H1 (cell line): Measurements from ENCODE around the gene TOM1L2. TPM values are rescaled to one million over a fixed set of nuclear protein-coding genes. Genes with fewer than 3 reads are reported as not detected.
A peak's percentile ranks its signal among the peaks of the same experiment; 100 is the strongest.

Source experiments
- CTCF ChIA-PET: fragments of 300-600 bp; sonication (Branson Sonifier 250); formaldehyde crosslinking; loops from one replicate; lab custom pipeline; 2021; ENCODE audit not compliant: partially characterized antibody; lab: Charles Lee
- POLR2A ChIA-PET: fragments of 300-600 bp; sonication (Branson Sonifier 250); formaldehyde crosslinking; loops from one replicate; lab custom pipeline; 2021; ENCODE audit warnings: inconsistent platforms; ENCODE audit not compliant: partially characterized antibody; lab: Charles Lee
- DNase-seq, 2 experiments: peaks; one replicate each; pipeline versions ENCODE4 v3.0.0 to v3.0.0-alpha.2; 2010 to 2022; ENCODE audit warnings: low spot score in 2 of 2, low read depth in 1 of 2, mixed read lengths in 1 of 2
- FAIRE-seq: peaks from 2 replicates; lab custom pipeline; 2011; peaks lifted over from hg19 to GRCh38; lab: Jason Lieb, UNC
- H2AFZ ChIP-seq: 2 replicates; pipeline ENCODE4 v1.8.1; 2012; ENCODE audit warnings: low read length, inconsistent platforms
- H2AK5ac ChIP-seq: 2 replicates; pipeline ENCODE4 v1.6.1; 2013; ENCODE audit warnings: low read depth, low read length
- H2BK120ac ChIP-seq: replicated peaks from 2 replicates; pipeline ENCODE3; 2013; ENCODE audit warnings: low read depth, low read length, inconsistent platforms
- H2BK12ac ChIP-seq: 2 replicates; pipeline ENCODE4 v1.6.1; 2013; ENCODE audit warnings: low read depth, low read length
- H2BK15ac ChIP-seq: 2 replicates; pipeline ENCODE4 v1.6.1; 2013; ENCODE audit warnings: low read length
- H2BK20ac ChIP-seq: 2 replicates; pipeline ENCODE4 v1.6.1; 2013; ENCODE audit warnings: low read length
- H2BK5ac ChIP-seq: 2 replicates; pipeline ENCODE4 v1.6.1; 2013; ENCODE audit warnings: low read depth, low read length
- H3K14ac ChIP-seq: 2 replicates; pipeline ENCODE4 v1.6.1; 2013; ENCODE audit warnings: inconsistent platforms; ENCODE audit not compliant: insufficient read length
- H3K18ac ChIP-seq: 2 replicates; pipeline ENCODE4 v1.6.1; 2013; ENCODE audit warnings: low read length; ENCODE audit errors: extremely low read depth
- H3K23ac ChIP-seq: 2 replicates; pipeline ENCODE4 v1.6.1; 2013; ENCODE audit warnings: inconsistent platforms; ENCODE audit not compliant: insufficient read length
- H3K23me2 ChIP-seq: 2 replicates; pipeline ENCODE4 v1.6.1; 2013; ENCODE audit warnings: low read depth, low read length
- H3K27ac ChIP-seq: 2 replicates; pipeline ENCODE4 v1.6.1; 2011; ENCODE audit warnings: low read depth, low read length, inconsistent platforms
- H3K27me3 ChIP-seq, 4 experiments: replicated peaks in 1 of 4; 1 replicate in 1 of 4; 2 replicates in 3 of 4; pipeline versions ENCODE4 v1.6.1 to v1.8.1; 2011 to 2013; ENCODE audit warnings: low read length in 3 of 4, mild to moderate bottlenecking in 3 of 4, inconsistent platforms in 2 of 4, mixed read lengths in 2 of 4, moderate library complexity in 1 of 4; ENCODE audit not compliant: control insufficient read depth in 3 of 4, insufficient read depth in 3 of 4; ENCODE audit errors: extremely low read depth in 1 of 4
- H3K36me3 ChIP-seq, 4 experiments: 2 replicates each; pipeline versions ENCODE4 v1.6.1 to v1.8.1; 2011 to 2013; ENCODE audit warnings: mild to moderate bottlenecking in 4 of 4, low read length in 3 of 4, moderate library complexity in 2 of 4, control low read depth in 1 of 4, inconsistent platforms in 1 of 4; ENCODE audit not compliant: insufficient read depth in 4 of 4, control insufficient read depth in 2 of 4
- H3K4ac ChIP-seq: replicated peaks from 2 replicates; pipeline ENCODE3; 2013; ENCODE audit warnings: low read length, low read depth, mixed read lengths, inconsistent platforms; ENCODE audit not compliant: insufficient read length
- H3K4me1 ChIP-seq, 4 experiments: replicated peaks in 1 of 4; 1 replicate in 1 of 4; 2 replicates in 3 of 4; pipeline versions ENCODE4 v1.6.1 to v1.8.1; 2011 to 2013; ENCODE audit warnings: low read length in 3 of 4, inconsistent platforms in 2 of 4, mixed read lengths in 1 of 4; ENCODE audit not compliant: insufficient read depth in 4 of 4, control insufficient read depth in 3 of 4
- H3K4me2 ChIP-seq, 2 experiments: 2 replicates each; pipeline versions ENCODE4 v1.6.1 to v1.8.1; 2011 to 2013; ENCODE audit warnings: low read depth in 2 of 2, low read length in 2 of 2, control low read depth in 1 of 2, inconsistent platforms in 1 of 2, mild to moderate bottlenecking in 1 of 2; ENCODE audit not compliant: insufficient read depth in 1 of 2
- H3K4me3 ChIP-seq, 4 experiments: fragments of 200-600, 300-600 bp in 1 of 4; sonication (generic), shearing (Covaris generic), sonication (Bioruptor Twin) in 1 of 4; 2 replicates each; pipeline versions ENCODE4 v1.5.1 to v1.8.1; 2011 to 2016; ENCODE audit warnings: low read length in 4 of 4, low read depth in 3 of 4, control low read depth in 2 of 4, inconsistent platforms in 2 of 4, mild to moderate bottlenecking in 2 of 4, mixed read lengths in 1 of 4, moderate library complexity in 1 of 4; ENCODE audit not compliant: insufficient read depth in 2 of 4; ENCODE audit errors: extremely low read depth in 1 of 4
- H3K56ac ChIP-seq: replicated peaks from 2 replicates; pipeline ENCODE3; 2013; ENCODE audit warnings: low read depth, mild to moderate bottlenecking, mixed read lengths, low read length, inconsistent platforms; ENCODE audit not compliant: insufficient read length
- H3K79me1 ChIP-seq: 2 replicates; pipeline ENCODE4 v1.6.1; 2013; ENCODE audit warnings: low read depth, low read length, control low read depth
- H3K79me2 ChIP-seq, 2 experiments: 2 replicates each; pipeline versions ENCODE4 v1.6.1 to v1.8.1; 2012 to 2013; ENCODE audit warnings: low read length in 2 of 2, mild to moderate bottlenecking in 2 of 2, inconsistent platforms in 1 of 2; ENCODE audit not compliant: insufficient read depth in 2 of 2, control insufficient read depth in 1 of 2
- H3K9ac ChIP-seq, 4 experiments: replicated peaks in 1 of 4; 1 replicate in 1 of 4; 2 replicates in 3 of 4; pipeline versions ENCODE4 v1.6.1 to v1.8.1; 2011 to 2013; ENCODE audit warnings: low read depth in 3 of 4, low read length in 3 of 4, control low read depth in 2 of 4, mild to moderate bottlenecking in 2 of 4, moderate library complexity in 2 of 4, inconsistent platforms in 1 of 4; ENCODE audit errors: extremely low read depth in 1 of 4
- H3K9me3 ChIP-seq, 2 experiments: 2 replicates each; pipeline versions ENCODE4 v1.6.1 to v1.8.1; 2012 to 2013; ENCODE audit warnings: mild to moderate bottlenecking in 2 of 2, moderate library complexity in 2 of 2, control low read depth in 1 of 2, inconsistent platforms in 1 of 2, low read depth in 1 of 2, low read length in 1 of 2, mixed read lengths in 1 of 2; ENCODE audit not compliant: insufficient read depth in 2 of 2
- H4K20me1 ChIP-seq, 2 experiments: replicated peaks in 1 of 2; 2 replicates each; pipeline versions ENCODE3 to v1.8.1; 2011 to 2013; ENCODE audit warnings: inconsistent platforms in 2 of 2, low read length in 2 of 2, mild to moderate bottlenecking in 1 of 2; ENCODE audit not compliant: insufficient read depth in 2 of 2, control insufficient read depth in 1 of 2
- H4K5ac ChIP-seq: 2 replicates; pipeline ENCODE4 v1.6.1; 2013; ENCODE audit warnings: low read length, low read depth, mixed read lengths, inconsistent platforms; ENCODE audit not compliant: insufficient read length
- H4K8ac ChIP-seq: 2 replicates; pipeline ENCODE4 v1.8.0; 2013; ENCODE audit warnings: mild to moderate bottlenecking, moderate library complexity, low read length, inconsistent platforms; ENCODE audit not compliant: insufficient read depth; ENCODE audit errors: extremely low read depth
- H4K91ac ChIP-seq: replicated peaks from 2 replicates; pipeline ENCODE3; 2013; ENCODE audit warnings: low read length, mixed read lengths, inconsistent platforms; ENCODE audit not compliant: insufficient read length
- BRCA1 ChIP-seq: IDR thresholded peaks from 2 replicates; pipeline ENCODE4 v1.6.1; 2012; ENCODE audit warnings: low read depth, low read length, improper control_type of control experiment
- POLR2A ChIP-seq, 2 experiments: IDR thresholded peaks; 1 replicate in 1 of 2; 2 replicates in 1 of 2; pipeline ENCODE4 v1.6.1; 2011; ENCODE audit warnings: low read depth in 2 of 2, low read length in 2 of 2, mild to moderate bottlenecking in 2 of 2; ENCODE audit errors: control extremely low read depth in 1 of 2
- WGBS, 2 experiments: shearing (Covaris generic) in 1 of 2; methylation state at CpG; one replicate each; pipeline versions ENCODE4 v1.1.6 to v1.1.7; 2013 to 2015; ENCODE audit warnings: low lambda C conversion rate in 2 of 2, mixed read lengths in 2 of 2, inconsistent platforms in 1 of 2, low coverage in 1 of 2, missing lambda C conversion rate in 1 of 2; ENCODE audit not compliant: insufficient replicate concordance in 2 of 2, insufficient coverage in 1 of 2, insufficient read length in 1 of 2; ENCODE audit errors: extremely low coverage in 1 of 2, missing lambda C conversion rate in 1 of 2; 5-methylcytosine and 5-hydroxymethylcytosine counted together
- polyA plus RNA-seq, 7 experiments: library from polyadenylated mRNA; depleted of rRNA in 3 of 7; stranded (reverse) in 5 of 7; unstranded in 2 of 7; fragments of >200 nt in 5 of 7; fragments of 200-250 nt in 2 of 7; gene quantifications; 1 replicate in 5 of 7; 2 replicates in 1 of 7; 4 replicates in 1 of 7; pipeline versions ENCODE4 v1.2.1 to v1.2.3, GENCODE V29; 2011 to 2013; ENCODE audit warnings: missing spikeins in 2 of 7, mixed read lengths in 2 of 7
- total RNA-seq: library from RNA; stranded (reverse); fragmentation: NEBNext Ultra II Directional; extraction: Animal tissue kit (Norgen Biotek cat#: 25700); gene quantifications from 2 replicates; pipeline ENCODE4 v1.2.1, GENCODE V29; 2021

TOM1L2 gene
- total and polyA plus RNA-seq, 2 of the 8 experiments (the other 6 are each of a cell fraction or from before 2014, with no cell fraction given): 2.0 to 3.4 TPM

- Histone ChIP-seq H3K79me1 (no peaks in the 10 kb centered on the region), H3K9me3 (no peaks in the 10 kb centered on the region), H2BK20ac (no peak overlapping the region), H3K14ac (no peak overlapping the region), H2BK12ac (peak overlapping the region; percentile 60; the same call in 1 of the 2 replicates), H3K9ac (no peak overlapping the region), H3K4ac (no peak overlapping the region), H3K27ac (no peak overlapping the region), H3K23me2 (no peaks in the 10 kb centered on the region), H3K27me3 (no peaks in the 10 kb centered on the region), H2AFZ (no peak overlapping the region), H3K18ac (no peak overlapping the region), H3K4me3 (no peak overlapping the region), H4K8ac (no peak overlapping the region), H4K91ac (no peak overlapping the region), H3K4me2 (no peak overlapping the region), H2AK5ac (peak overlapping the region; percentile 46; the same call in 1 of the 2 replicates), H2BK5ac (no peak overlapping the region), H3K79me2 (no peaks in the 10 kb centered on the region), H3K36me3 (no peaks in the 10 kb centered on the region), H3K56ac (no peak overlapping the region), H2BK15ac (peak overlapping the region; percentile 88; the same call in 1 of the 2 replicates), H3K23ac (no peak overlapping the region), H4K5ac (no peak overlapping the region), H3K4me1 (peaks cover 0 to 8% (median 4%) of the 10 kb centered on the region in 4 experiments; a peak in 3 of 7 replicates), H2BK120ac (no peak overlapping the region), H4K20me1 (no peaks in the 10 kb centered on the region)
- CTCF ChIA-PET: interaction anchor here (0.7 to 3.4 kb wide), 5 partner anchors 10 to 27 kb away, joined by 3 to 18 read pairs (median 11); no protein-coding TSS in a partner anchor
- TF ChIP-seq POLR2A (IDR thresholded peaks at IDR 0.05; ENCODE audit: control extremely low read depth in 1 of 2, low read depth in 2 of 2, low read length in 2 of 2): no peak
- TF ChIP-seq BRCA1: no peak
- FAIRE-seq (no peak), DNase-seq (no peak)
- POLR2A ChIA-PET: interaction anchor here (0.8 to 1.0 kb wide), 2 partner anchors 13 to 126 kb away, joined by 3 read pairs; no protein-coding TSS in a partner anchor
- 88% methylated on average over 10 of the region's 10 CpGs; no CpG with 5 or more reads in 1 of the 2 experiments for WGBS, 2 experiments
Observed at GRCh38 chr17:17906418-17907215, 65.6 kb downstream of the TOM1L2 start.
